ENCODE measurements around the gene ADAMTSL4. TPM values are rescaled to one million over a fixed set of nuclear protein-coding genes. Genes with fewer than 3 reads are reported as not detected.
"Not testable (repeated sequence)": the region's sequence is repeated elsewhere in the genome, so short reads cannot be mapped to it uniquely, and the experiment has no call there.

The ADAMTSL4 gene
- total RNA-seq, 1 experiment from 2014 or later: not detected

DNA sequence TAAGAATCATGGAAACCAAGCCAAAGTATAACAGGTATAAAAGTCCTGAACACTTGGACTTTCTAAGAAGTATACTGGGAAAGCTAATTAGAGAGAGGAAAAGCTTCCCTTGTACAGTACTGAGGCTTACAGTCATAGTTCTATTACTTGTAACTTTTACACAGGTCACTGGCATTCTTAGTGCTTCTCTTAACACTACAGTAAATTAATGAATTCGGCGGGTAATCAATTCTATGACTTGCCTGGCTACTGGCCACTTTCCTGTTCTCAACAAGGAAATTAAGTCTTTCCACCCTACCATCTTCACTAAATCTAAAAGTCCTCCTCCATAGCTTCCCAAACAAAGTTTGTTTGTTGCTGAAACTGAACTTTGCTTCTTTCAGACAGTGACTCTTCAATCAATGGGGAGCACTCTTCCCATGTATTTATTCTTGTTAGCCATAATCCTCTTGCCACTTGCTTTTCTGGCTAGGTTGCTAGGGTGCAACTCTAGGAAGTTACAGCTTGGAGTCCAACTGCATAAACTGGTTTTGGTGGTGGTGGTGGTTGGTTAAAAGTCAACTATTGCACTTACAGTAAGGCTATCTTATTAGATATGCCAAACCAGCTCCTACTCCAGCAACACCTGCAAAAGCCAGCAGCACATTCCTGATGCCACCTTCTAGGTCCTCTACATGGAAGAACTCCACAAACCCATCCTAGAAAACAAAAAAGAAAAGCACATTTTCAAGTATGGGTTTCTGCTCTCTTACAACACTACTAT, 27.8 kb downstream of the ADAMTSL4 start:
- DNase-seq: no peak
- peak overlapping the region; percentile 89 for H3K4me3 ChIP-seq
- H3K4me1 ChIP-seq: peaks cover 2% of the 10 kb centered on the region
- H3K27ac ChIP-seq: no peak overlapping the region
- no peaks in the 10 kb centered on the region for H3K9me3 ChIP-seq (replicated peaks)
- H3K36me3 ChIP-seq: peaks cover 65% of the 10 kb centered on the region
- no peaks in the 10 kb centered on the region for H3K27me3 ChIP-seq

DNA sequence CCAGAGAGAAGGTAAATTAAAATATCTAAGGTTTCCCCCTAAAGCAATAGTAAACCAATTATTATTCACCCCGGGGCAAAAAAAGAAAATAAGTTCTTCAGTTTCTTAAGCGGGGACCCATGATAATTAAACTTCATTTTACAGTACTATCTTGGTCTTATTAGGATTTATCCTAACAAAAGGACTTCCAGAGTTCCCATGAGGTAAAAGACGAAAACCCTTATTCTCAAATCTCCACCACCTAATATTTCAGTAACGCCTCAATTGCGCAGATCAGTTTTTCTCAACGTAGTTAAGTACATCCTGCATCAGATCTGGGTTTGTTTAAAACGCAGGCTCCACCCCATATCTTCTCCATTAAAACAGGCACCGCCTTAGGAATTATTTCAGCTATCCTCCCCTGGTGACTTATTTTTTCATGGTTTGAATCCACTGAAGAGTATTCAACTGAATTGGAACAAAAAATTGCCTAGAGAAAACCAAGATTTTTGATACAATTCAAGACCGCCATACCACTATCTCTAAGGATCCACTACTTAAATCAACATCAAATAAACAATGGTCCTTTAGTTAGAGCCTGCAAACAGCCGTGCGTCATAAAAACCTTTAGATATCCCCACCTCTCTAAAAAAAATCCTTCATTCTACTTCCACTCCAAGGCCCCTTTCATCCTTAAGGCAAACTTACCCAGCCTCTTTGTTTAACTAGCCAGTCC, 28.5 kb downstream of the ADAMTSL4 start:
- peak overlapping the region; percentile 89 for H3K4me3 ChIP-seq
- no peak for DNase-seq
- no peaks in the 10 kb centered on the region for H3K27me3 ChIP-seq
- no peaks in the 10 kb centered on the region for H3K9me3 ChIP-seq (replicated peaks)
- H3K36me3 ChIP-seq: peaks cover 61% of the 10 kb centered on the region
- H3K4me1 ChIP-seq: peaks cover 2% of the 10 kb centered on the region
- peak overlapping the region; percentile 94 for H3K27ac ChIP-seq

DNA sequence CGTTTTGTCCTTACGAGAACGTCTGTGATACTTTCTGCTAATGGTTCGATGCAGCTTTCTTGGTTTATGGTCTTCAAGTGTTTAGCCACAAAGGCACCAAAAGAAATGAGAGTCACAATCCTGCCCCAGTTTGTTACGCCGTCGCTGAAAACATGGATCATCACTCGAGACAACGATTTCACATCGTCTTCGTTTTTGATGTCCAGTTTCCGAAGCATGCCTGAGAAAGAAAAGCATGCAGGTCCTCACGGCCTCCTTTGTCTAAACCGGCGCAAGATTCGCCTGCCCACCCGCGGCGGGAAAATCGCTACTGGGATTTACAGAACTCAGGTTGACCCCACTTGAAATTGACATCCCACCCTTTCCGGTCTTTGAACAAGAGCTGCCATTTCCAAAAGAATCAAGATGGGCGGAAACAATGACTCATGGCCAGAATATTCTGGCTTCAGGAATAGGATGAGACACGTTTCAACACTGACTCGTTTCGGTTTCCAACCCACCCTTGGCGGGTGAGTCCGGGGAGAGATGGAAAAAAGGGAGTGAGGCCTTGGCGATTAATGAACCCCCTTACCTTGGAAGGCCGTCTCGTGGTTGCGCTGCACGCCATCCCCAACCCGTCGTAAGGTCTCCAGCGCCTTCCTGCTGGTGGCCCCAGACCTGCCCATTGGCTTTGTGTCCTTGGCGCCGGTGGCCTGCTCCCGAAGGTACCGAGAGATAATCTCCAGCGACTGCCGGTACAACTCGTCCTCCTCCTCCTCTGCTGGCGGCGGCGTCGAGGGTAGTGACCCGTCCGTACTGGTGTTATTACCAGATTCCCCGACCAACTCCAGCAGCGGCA, 29.3 kb downstream of the ADAMTSL4 start:
- H3K9me3 ChIP-seq (replicated peaks): no peaks in the 10 kb centered on the region
- peak; percentile 61 to 68 for DNase-seq
- no peaks in the 10 kb centered on the region for H3K27me3 ChIP-seq
- peaks cover 53% of the 10 kb centered on the region for H3K36me3 ChIP-seq
- peaks cover 2% of the 10 kb centered on the region for H3K4me1 ChIP-seq
- peak overlapping the region; percentile 94 for H3K27ac ChIP-seq
- H3K4me3 ChIP-seq: peak overlapping the region; percentile 89

GRCh38 chr1:150579110-150579944, 30.1 kb downstream of the ADAMTSL4 start, which contains the start of gene MCL1:
Gene MCL1, minus strand, starts transcription at chr1:150579610. Its CDS starts 80 bp downstream, at chr1:150579530.
- H3K27me3 ChIP-seq: no peaks in the 10 kb centered on the region
- H3K4me3 ChIP-seq: peak within 1 kb of the TSS; percentile 89
- peaks cover 45% of the 10 kb centered on the region for H3K36me3 ChIP-seq
- H3K27ac ChIP-seq: peak within 1 kb of the TSS; percentile 94
- DNase-seq: peak; percentile 94 to 95
- H3K4me1 ChIP-seq: peaks cover 2% of the 10 kb centered on the region
- no peaks in the 10 kb centered on the region for H3K9me3 ChIP-seq (replicated peaks)

DNA sequence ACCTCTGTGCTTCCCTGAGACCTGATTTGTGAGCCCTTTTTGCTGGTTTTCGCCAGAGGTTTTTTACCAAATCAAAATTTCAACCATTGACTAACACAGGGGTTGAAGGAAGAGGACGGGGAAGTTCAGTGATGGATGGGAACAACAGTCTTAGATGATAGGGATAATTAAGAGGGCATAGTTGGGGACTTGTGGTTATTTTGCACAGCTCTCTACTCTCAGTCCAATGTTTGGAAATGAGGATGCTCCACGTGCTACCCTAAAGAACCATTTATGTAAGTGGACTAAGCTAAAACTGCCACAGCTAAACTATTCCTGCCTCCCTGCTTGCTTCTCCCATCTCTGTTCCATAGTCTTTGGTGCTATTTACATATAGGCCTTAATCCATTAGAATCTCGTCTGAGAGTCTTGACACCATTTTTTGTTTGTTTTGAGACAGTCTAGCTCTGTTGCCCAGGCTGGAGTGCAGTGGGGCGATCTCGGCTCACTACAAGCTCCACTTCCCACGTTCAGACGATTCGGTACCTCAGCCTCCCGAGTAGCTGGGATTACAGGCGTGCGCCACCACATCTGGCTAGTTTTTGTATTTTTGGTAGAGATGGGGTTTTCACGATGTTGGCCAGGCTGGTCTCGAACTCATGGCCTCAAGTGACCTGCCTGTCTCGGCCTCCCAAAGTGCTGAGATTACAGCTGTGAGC, 30.9 kb downstream of the ADAMTSL4 start:
- H3K9me3 ChIP-seq (replicated peaks): no peaks in the 10 kb centered on the region
- DNase-seq: no peak
- peak overlapping the region; percentile 94 for H3K27ac ChIP-seq
- peak overlapping the region; percentile 89 for H3K4me3 ChIP-seq
- H3K27me3 ChIP-seq: no peaks in the 10 kb centered on the region
- H3K36me3 ChIP-seq: peaks cover 37% of the 10 kb centered on the region
- peaks cover 2% of the 10 kb centered on the region for H3K4me1 ChIP-seq

DNA sequence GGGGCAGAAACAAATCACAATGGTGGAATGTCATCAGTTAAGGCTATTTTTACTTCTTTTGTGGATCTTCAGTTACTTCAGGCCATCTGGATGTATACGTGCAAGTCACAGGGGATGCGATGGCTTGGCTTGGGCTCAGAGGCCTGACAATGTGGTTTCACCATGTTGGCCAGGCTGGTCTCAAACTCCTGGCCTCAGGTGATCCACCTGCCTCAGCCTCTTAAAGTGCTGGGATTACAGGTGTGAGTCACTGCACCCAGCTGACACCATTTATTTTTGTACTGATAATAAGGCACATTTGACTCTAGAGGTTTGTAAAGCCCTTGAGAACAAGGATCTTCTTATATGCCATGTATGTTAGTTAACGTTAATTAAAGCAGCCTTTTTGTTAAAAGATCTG, 31.8 kb downstream of the ADAMTSL4 start:
- peaks cover 29% of the 10 kb centered on the region for H3K36me3 ChIP-seq
- DNase-seq; H3K4me3 ChIP-seq; H3K27me3 ChIP-seq; H3K4me1 ChIP-seq; H3K27ac ChIP-seq; H3K9me3 ChIP-seq (replicated peaks): not testable (repeated sequence)

GRCh38 chr1:150581437-150581836, 32.2 kb downstream of the ADAMTSL4 start:
- not testable (repeated sequence) for H3K27me3 ChIP-seq; H3K9me3 ChIP-seq (replicated peaks); H3K4me1 ChIP-seq; H3K27ac ChIP-seq; DNase-seq; H3K4me3 ChIP-seq
- peaks cover 24% of the 10 kb centered on the region for H3K36me3 ChIP-seq

DNA sequence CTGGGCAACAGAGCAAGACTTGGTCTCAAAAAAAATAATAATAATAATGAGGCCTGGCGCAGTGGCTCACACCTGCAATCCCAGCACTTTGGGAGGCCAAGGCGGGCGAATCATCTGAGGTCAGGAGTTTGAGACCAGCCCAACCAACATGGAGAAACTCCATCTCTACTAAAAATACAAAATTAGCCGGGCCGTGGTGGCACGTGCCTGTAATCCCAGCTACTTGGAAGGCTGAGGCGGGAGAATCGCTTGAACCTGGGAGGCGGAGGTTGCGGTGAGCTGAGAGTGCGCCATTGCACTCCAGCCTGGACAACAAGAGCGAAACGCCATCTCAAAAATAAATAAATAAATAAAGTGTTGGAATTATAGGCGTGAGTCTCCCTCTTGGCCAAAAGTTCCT, 32.8 kb downstream of the ADAMTSL4 start:
- not testable (repeated sequence) for H3K27me3 ChIP-seq; H3K9me3 ChIP-seq (replicated peaks); H3K4me3 ChIP-seq; H3K4me1 ChIP-seq; DNase-seq; H3K27ac ChIP-seq
- H3K36me3 ChIP-seq: peaks cover 19% of the 10 kb centered on the region

DNA sequence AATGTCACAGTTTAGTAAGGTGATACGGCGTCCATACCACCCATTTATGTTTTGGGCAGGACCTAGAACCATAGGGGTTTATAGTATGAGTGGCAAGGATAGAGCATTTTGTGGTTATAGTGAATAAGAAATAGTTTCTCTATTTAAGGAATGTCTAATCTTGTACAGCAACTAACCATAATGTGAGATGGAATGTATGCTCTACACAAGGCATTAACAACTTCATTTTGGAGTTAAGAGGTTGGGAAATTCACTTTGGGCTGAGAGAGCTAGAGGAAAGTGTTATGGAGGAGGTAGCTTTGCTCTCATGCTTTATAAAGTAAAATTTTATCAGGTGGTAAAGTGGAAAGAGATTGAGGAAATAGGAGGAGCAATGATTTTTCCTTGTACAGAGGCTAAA, 33.2 kb downstream of the ADAMTSL4 start:
- Histone ChIP-seq H3K36me3 (peaks cover 15% of the 10 kb centered on the region), H3K27me3 (no peaks in the 10 kb centered on the region), H3K9me3 (replicated peaks) (no peaks in the 10 kb centered on the region), H3K4me3 (no peak overlapping the region), H3K4me1 (no peaks in the 10 kb centered on the region; the same call in 1 of the 2 replicates), H3K27ac (no peak overlapping the region)
- no peak for DNase-seq

DNA sequence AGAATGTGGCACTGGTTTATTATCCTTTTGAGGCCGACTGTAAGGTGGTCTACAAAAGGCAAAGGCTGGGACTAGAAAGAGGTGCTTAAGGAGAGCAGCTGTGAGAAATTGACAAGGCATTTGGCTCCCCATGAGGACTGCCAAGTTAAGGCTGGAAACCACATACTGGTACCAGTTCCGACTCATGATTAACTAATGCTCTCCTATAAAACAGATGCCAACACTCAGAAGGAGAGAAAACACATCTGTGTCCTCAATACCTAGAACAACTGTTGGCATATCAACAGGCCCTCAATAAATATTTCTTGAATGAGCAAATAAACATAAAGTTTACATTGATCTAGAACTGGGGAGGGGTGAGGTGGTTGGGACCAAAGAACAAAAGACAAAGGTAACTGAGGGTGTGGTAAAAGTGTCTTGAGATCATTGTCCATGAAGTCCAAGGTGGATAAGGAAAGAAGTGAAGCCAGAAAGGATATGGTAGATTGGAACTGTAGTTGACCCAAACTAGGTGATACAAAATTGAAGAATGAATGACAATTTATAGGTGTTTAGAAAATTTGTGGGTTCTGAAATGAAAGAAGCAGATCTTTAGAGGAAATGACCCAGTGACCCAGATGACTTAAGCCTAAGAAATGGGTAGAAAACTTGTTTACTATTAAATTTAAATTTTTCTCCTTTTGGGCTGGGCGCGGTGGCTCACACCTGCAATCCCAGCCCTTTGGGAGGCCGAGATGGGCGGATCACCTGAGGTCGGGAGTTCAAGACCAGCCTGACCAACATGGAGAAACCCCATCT, 47.1 kb downstream of the ADAMTSL4 start:
- H3K27me3 ChIP-seq: no peaks in the 10 kb centered on the region
- H3K9me3 ChIP-seq (replicated peaks): no peaks in the 10 kb centered on the region
- no peak overlapping the region for H3K4me3 ChIP-seq
- H3K4me1 ChIP-seq: 0 out of 2 replicates have a peak, but pooled peaks cover 3% of the 10 kb centered on the region
- DNase-seq: no peak
- no peaks in the 10 kb centered on the region for H3K36me3 ChIP-seq
- no peak overlapping the region for H3K27ac ChIP-seq

DNA sequence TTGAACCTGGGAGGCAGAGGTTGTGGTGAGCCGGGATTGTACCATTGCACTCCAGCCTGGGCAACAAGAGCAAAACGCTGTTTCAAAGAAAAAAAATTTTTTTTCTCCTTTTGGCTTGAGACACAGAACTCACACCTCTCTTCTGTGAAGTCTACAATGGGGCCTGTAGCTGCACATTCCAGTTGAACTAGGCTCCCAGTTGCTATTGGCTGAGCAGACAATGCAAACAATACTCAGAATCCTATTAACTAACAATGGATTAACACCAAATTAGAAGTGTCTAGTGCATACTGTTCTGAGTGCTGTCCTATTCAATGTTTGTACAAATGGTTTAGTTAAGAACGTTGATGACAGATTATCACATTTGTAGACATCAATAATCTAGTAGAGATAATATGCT, 47.8 kb downstream of the ADAMTSL4 start:
- H3K4me1 ChIP-seq: 0 out of 2 replicates have a peak, but pooled peaks cover 3% of the 10 kb centered on the region
- no peak overlapping the region for H3K27ac ChIP-seq
- H3K27me3 ChIP-seq: no peaks in the 10 kb centered on the region
- no peak overlapping the region for H3K4me3 ChIP-seq
- DNase-seq: no peak
- H3K9me3 ChIP-seq (replicated peaks): no peaks in the 10 kb centered on the region
- H3K36me3 ChIP-seq: no peaks in the 10 kb centered on the region

- not testable (repeated sequence) for H3K27me3 ChIP-seq; H3K4me3 ChIP-seq; H3K4me1 ChIP-seq; H3K9me3 ChIP-seq (replicated peaks); H3K36me3 ChIP-seq; H3K27ac ChIP-seq
- peak in 1 of 2 experiments; percentile 15 for DNase-seq
Measured at GRCh38 chr1:150598346-150598745, 49.1 kb downstream of the ADAMTSL4 start.

GRCh38 chr1:150601540-150601939, 52.3 kb downstream of the ADAMTSL4 start:
- H3K4me1 ChIP-seq: peaks cover 15% of the 10 kb centered on the region
- no peak overlapping the region for H3K27ac ChIP-seq
- no peaks in the 10 kb centered on the region for H3K36me3 ChIP-seq
- H3K4me3 ChIP-seq: no peak overlapping the region
- H3K27me3 ChIP-seq: no peaks in the 10 kb centered on the region
- no peaks in the 10 kb centered on the region for H3K9me3 ChIP-seq (replicated peaks)
- DNase-seq: no peak

Data from SJCRH30 (cell line).